Central memory CD8-positive, alpha-beta T cell (primary cell): Measurements from ENCODE around the gene HBG2.
"Not testable (repeated sequence)": the region's sequence is repeated elsewhere in the genome, so short reads cannot be mapped to it uniquely, and the experiment has no call there.

Experiments used
- ATAC-seq: fragments of 150-1000 bp; cut with Tn5 transposase; replicated peaks from 2 replicates; pipeline ENCODE4 v1.10.0; 2022; ENCODE audit warnings: mild to moderate bottlenecking, moderate FRiP score, moderate number of reproducible peaks; ENCODE audit not compliant: poor library complexity, severe bottlenecking; ENCODE audit errors: extremely low read depth
- DNase-seq, 2 donors: peaks; one replicate each; pipeline ENCODE4 v3.0.0; 2021; ENCODE audit warnings: low spot score in 2 of 2
- H3K27ac Mint-ChIP-seq: one replicate; pipeline ENCODE4 v1.8.0; 2022; ENCODE audit warnings: low read depth, mild to moderate bottlenecking, moderate library complexity, mixed read lengths
- H3K27me3 Mint-ChIP-seq: one replicate; pipeline ENCODE4 v1.8.0; 2022; ENCODE audit warnings: mixed read lengths
- H3K36me3 Mint-ChIP-seq: one replicate; pipeline ENCODE4 v1.8.0; 2022; ENCODE audit warnings: mild to moderate bottlenecking, moderate library complexity, mixed read lengths; ENCODE audit not compliant: insufficient read depth
- H3K4me1 Mint-ChIP-seq: one replicate; pipeline ENCODE4 v1.8.0; 2022; ENCODE audit warnings: mixed read lengths
- H3K4me3 Mint-ChIP-seq: one replicate; pipeline ENCODE4 v1.8.0; 2022; ENCODE audit warnings: mild to moderate bottlenecking, moderate library complexity, mixed read lengths
- H3K9me3 Mint-ChIP-seq: one replicate; pipeline ENCODE4 v1.8.0; 2022; ENCODE audit warnings: mixed read lengths

The HBG2 gene

GRCh38 chr11:5277807-5278382 is 23.3 kb upstream of the HBG2 start:
- Mint-ChIP-seq H3K36me3 (no peaks in the 10 kb centered on the region), H3K27me3 (peaks cover 10% of the 10 kb centered on the region), H3K27ac (no peak overlapping the region), H3K4me1 (no peaks in the 10 kb centered on the region), H3K4me3 (no peak overlapping the region), H3K9me3 (no peaks in the 10 kb centered on the region)
- DNase-seq (no peak), ATAC-seq (peak; percentile 10)

GRCh38 chr11:5276697-5277096 is 22.1 kb upstream of the HBG2 start:
- ATAC-seq (no peak), DNase-seq (no peak)
- no peaks in the 10 kb centered on the region for H3K4me1 Mint-ChIP-seq
- H3K4me3 Mint-ChIP-seq = no peak overlapping the region
- no peaks in the 10 kb centered on the region for H3K9me3 Mint-ChIP-seq
- H3K36me3 Mint-ChIP-seq = no peaks in the 10 kb centered on the region
- H3K27me3 Mint-ChIP-seq = peaks cover 10% of the 10 kb centered on the region
- H3K27ac Mint-ChIP-seq = no peak overlapping the region

- ATAC-seq = no peak
- H3K27me3 Mint-ChIP-seq = peaks cover 10% of the 10 kb centered on the region
- no peaks in the 10 kb centered on the region for H3K9me3 Mint-ChIP-seq
- no peak overlapping the region for H3K27ac Mint-ChIP-seq
- H3K4me1 Mint-ChIP-seq = no peaks in the 10 kb centered on the region
- no peak overlapping the region for H3K4me3 Mint-ChIP-seq
- H3K36me3 Mint-ChIP-seq = no peaks in the 10 kb centered on the region
- no peak for DNase-seq
These were observed 21.0 kb upstream of the HBG2 start for GRCh38 chr11:5275369-5276110.

GRCh38 chr11:5274395-5274794 is 19.8 kb upstream of the HBG2 start:
- H3K4me3 Mint-ChIP-seq = no peak overlapping the region
- DNase-seq (no peak), ATAC-seq (no peak)
- no peak overlapping the region for H3K27ac Mint-ChIP-seq
- H3K36me3 Mint-ChIP-seq = no peaks in the 10 kb centered on the region
- peaks cover 10% of the 10 kb centered on the region for H3K27me3 Mint-ChIP-seq
- H3K9me3 Mint-ChIP-seq = no peaks in the 10 kb centered on the region
- no peaks in the 10 kb centered on the region for H3K4me1 Mint-ChIP-seq

- ATAC-seq = no peak
- H3K36me3 Mint-ChIP-seq = no peaks in the 10 kb centered on the region
- H3K9me3 Mint-ChIP-seq = no peaks in the 10 kb centered on the region
- H3K4me1 Mint-ChIP-seq = no peaks in the 10 kb centered on the region
- no peak overlapping the region for H3K4me3 Mint-ChIP-seq
- peaks cover 10% of the 10 kb centered on the region for H3K27me3 Mint-ChIP-seq
- no peak overlapping the region for H3K27ac Mint-ChIP-seq
- DNase-seq = no peak
These were observed 17.9 kb upstream of the HBG2 start for GRCh38 chr11:5272395-5273017.

- H3K36me3 Mint-ChIP-seq = no peaks in the 10 kb centered on the region
- DNase-seq (no peak), ATAC-seq (no peak)
- H3K27ac Mint-ChIP-seq = no peak within 1 kb of the TSS
- H3K4me3 Mint-ChIP-seq = no peak within 1 kb of the TSS
- H3K4me1 Mint-ChIP-seq = no peaks in the 10 kb centered on the region
- peaks cover 8% of the 10 kb centered on the region for H3K27me3 Mint-ChIP-seq
- no peaks in the 10 kb centered on the region for H3K9me3 Mint-ChIP-seq
These were observed 15.2 kb upstream of the HBG2 start, which contains the start of gene HBE1 for GRCh38 chr11:5269715-5270147. Gene HBE1 (minus strand): TSS chr11:5269945. CDS start chr11:5269890, 55 bp downstream.

GRCh38 chr11:5267033-5267563 is 12.5 kb upstream of the HBG2 start:
- Mint-ChIP-seq H3K4me3 (no peak overlapping the region), H3K4me1 (no peaks in the 10 kb centered on the region), H3K27me3 (no peaks in the 10 kb centered on the region), H3K27ac (no peak overlapping the region), H3K36me3 (no peaks in the 10 kb centered on the region), H3K9me3 (no peaks in the 10 kb centered on the region)
- no peak for ATAC-seq
- DNase-seq = no peak

GRCh38 chr11:5266609-5267008 is 12.0 kb upstream of the HBG2 start:
- H3K4me3 Mint-ChIP-seq = no peak overlapping the region
- DNase-seq (no peak), ATAC-seq (no peak)
- no peaks in the 10 kb centered on the region for H3K4me1 Mint-ChIP-seq
- H3K9me3 Mint-ChIP-seq = no peaks in the 10 kb centered on the region
- no peak overlapping the region for H3K27ac Mint-ChIP-seq
- H3K27me3 Mint-ChIP-seq = no peaks in the 10 kb centered on the region
- no peaks in the 10 kb centered on the region for H3K36me3 Mint-ChIP-seq

GRCh38 chr11:5265832-5266231 is 11.3 kb upstream of the HBG2 start:
- Mint-ChIP-seq H3K4me1 (no peaks in the 10 kb centered on the region), H3K4me3 (no peak overlapping the region), H3K27me3 (no peaks in the 10 kb centered on the region), H3K9me3 (no peaks in the 10 kb centered on the region), H3K36me3 (no peaks in the 10 kb centered on the region), H3K27ac (no peak overlapping the region)
- no peak for ATAC-seq
- DNase-seq = no peak

- DNase-seq (no peak), ATAC-seq (no peak)
- Mint-ChIP-seq H3K9me3 (peaks cover 14% of the 10 kb centered on the region), H3K36me3 (no peaks in the 10 kb centered on the region), H3K27ac (no peak overlapping the region), H3K4me3 (no peak overlapping the region), H3K27me3 (peaks cover 14% of the 10 kb centered on the region), H3K4me1 (no peaks in the 10 kb centered on the region)
These were observed 4.1 kb upstream of the HBG2 start for GRCh38 chr11:5258543-5259262.

- Mint-ChIP-seq H3K27ac (no peak overlapping the region), H3K4me1 (no peaks in the 10 kb centered on the region), H3K36me3 (no peaks in the 10 kb centered on the region), H3K27me3 (peaks cover 14% of the 10 kb centered on the region), H3K4me3 (no peak overlapping the region), H3K9me3 (peaks cover 14% of the 10 kb centered on the region)
- no peak for ATAC-seq
- no peak for DNase-seq
These were observed 2.7 kb upstream of the HBG2 start for GRCh38 chr11:5257296-5257695.

GRCh38 chr11:5254023-5254422 is 558 bp downstream of the HBG2 start:
- H3K27ac Mint-ChIP-seq, H3K36me3 Mint-ChIP-seq, DNase-seq, H3K4me3 Mint-ChIP-seq, H3K9me3 Mint-ChIP-seq, H3K4me1 Mint-ChIP-seq, ATAC-seq: not testable (repeated sequence)
- peaks cover 14% of the 10 kb centered on the region for H3K27me3 Mint-ChIP-seq
